GM19397 (cell line): ENCODE data around the gene DDX60.
"Not testable (repeated sequence)": the region's sequence is repeated elsewhere in the genome, so short reads cannot be mapped to it uniquely, and the experiment has no call there.

Experiments
- ATAC-seq: cut with Tn5 transposase; IDR thresholded peaks from one replicate; pipeline ENCODE4 v1.9.1; 2021; ENCODE audit warnings: mild to moderate bottlenecking, moderate library complexity; ENCODE audit not compliant: unreplicated experiment

DDX60 gene

GRCh38 chr4:168304744-168305459 is 13.7 kb downstream of the DDX60 start:
- ATAC-seq: no peak

GRCh38 chr4:168303430-168303829 is 15.1 kb downstream of the DDX60 start:
- ATAC-seq: not testable (repeated sequence)

- peak; percentile 52 for ATAC-seq
Measured at GRCh38 chr4:168293386-168293975, 25.1 kb downstream of the DDX60 start.

- ATAC-seq: no peak
Measured at GRCh38 chr4:168291242-168291641, 27.3 kb downstream of the DDX60 start.

- not testable (repeated sequence) for ATAC-seq
Measured at GRCh38 chr4:168285850-168286249, 32.7 kb downstream of the DDX60 start.

- ATAC-seq: no peak
Measured at GRCh38 chr4:168279556-168279955, 39.0 kb downstream of the DDX60 start.

GRCh38 chr4:168275836-168276235 is 42.7 kb downstream of the DDX60 start:
- ATAC-seq: no peak

GRCh38 chr4:168274871-168275270 is 43.7 kb downstream of the DDX60 start:
- ATAC-seq: no peak

GRCh38 chr4:168273838-168274237 is 44.7 kb downstream of the DDX60 start:
- ATAC-seq: no peak

- no peak for ATAC-seq
Measured at GRCh38 chr4:168272488-168272887, 46.1 kb downstream of the DDX60 start.

- ATAC-seq: no peak
Measured at GRCh38 chr4:168269896-168270295, 48.7 kb downstream of the DDX60 start.

GRCh38 chr4:168265327-168265726 is 53.2 kb downstream of the DDX60 start:
- ATAC-seq: no peak

- ATAC-seq: no peak
Measured at GRCh38 chr4:168264903-168265302, 53.6 kb downstream of the DDX60 start.

- no peak for ATAC-seq
Measured at GRCh38 chr4:168263039-168263438, 55.5 kb downstream of the DDX60 start.

GRCh38 chr4:168259096-168259495 is 59.5 kb downstream of the DDX60 start:
- no peak for ATAC-seq

GRCh38 chr4:168257768-168258167 is 60.8 kb downstream of the DDX60 start:
- ATAC-seq: no peak

GRCh38 chr4:168248176-168248710 is 70.3 kb downstream of the DDX60 start:
- no peak for ATAC-seq

GRCh38 chr4:168247603-168248002 is 70.9 kb downstream of the DDX60 start:
- no peak for ATAC-seq

GRCh38 chr4:168241953-168242352 is 76.6 kb downstream of the DDX60 start:
- ATAC-seq: no peak

- ATAC-seq: no peak
Measured at GRCh38 chr4:168240821-168241220, 77.7 kb downstream of the DDX60 start.

GRCh38 chr4:168221301-168221700 is 97.3 kb downstream of the DDX60 start:
- no peak for ATAC-seq

- ATAC-seq: no peak
Measured at GRCh38 chr4:168220893-168221292, 97.7 kb downstream of the DDX60 start.
